B cell (primary cell): Measurements from ENCODE around the gene RAB6C. TPM values are rescaled to one million over a fixed set of nuclear protein-coding genes. Genes with fewer than 3 reads are reported as not detected.
"Not testable (repeated sequence)": the region's sequence is repeated elsewhere in the genome, so short reads cannot be mapped to it uniquely, and the experiment has no call there.

Experiments
- ATAC-seq: fragments of 200-7000 bp; cut with Tn5 transposase; one replicate; pipeline ENCODE4 v1.10.0; 2021; ENCODE audit warnings: low read depth, mild to moderate bottlenecking, moderate number of reproducible peaks, moderate library complexity
- CTCF ChIA-PET: fragments of 350-600 bp; sonication (Branson Sonifier 250); formaldehyde crosslinking; loops from one replicate; lab custom pipeline; 2021; ENCODE audit warnings: antibody characterized with exemption, inconsistent platforms; lab: Charles Lee
- POLR2A ChIA-PET: fragments of 350-600 bp; sonication (Branson Sonifier 250); formaldehyde crosslinking; loops from one replicate; lab custom pipeline; 2021; ENCODE audit warnings: antibody characterized with exemption; lab: Charles Lee
- DNase-seq: peaks from one replicate; pipeline ENCODE4 v3.0.0; 2013
- H2AFZ ChIP-seq: 2 replicates; pipeline ENCODE4 v1.6.1; 2012; ENCODE audit warnings: mild to moderate bottlenecking, low read depth, low read length; ENCODE audit not compliant: insufficient read depth, poor library complexity, severe bottlenecking
- H3K27ac ChIP-seq, 2 donors: 1 replicate in 1 of 2; 2 replicates in 1 of 2; pipeline ENCODE4 v1.5.1; 2012 to 2013; ENCODE audit warnings: low read length in 2 of 2, mild to moderate bottlenecking in 2 of 2, moderate library complexity in 1 of 2
- H3K27me3 ChIP-seq, 4 experiments: fragments of 200-600 bp in 1 of 4; sonication (generic) in 1 of 4; replicated peaks in 1 of 4; 1 replicate in 2 of 4; 2 replicates in 2 of 4; pipeline versions ENCODE4 v1.6.1 to v1.7.0; 2013 to 2016; ENCODE audit warnings: low read length in 3 of 4, mild to moderate bottlenecking in 2 of 4, mixed read lengths in 1 of 4, moderate library complexity in 1 of 4; ENCODE audit not compliant: insufficient read depth in 4 of 4, control insufficient read depth in 3 of 4; ENCODE audit errors: control extremely low read depth in 1 of 4
- H3K36me3 ChIP-seq, 2 experiments: replicated peaks in 1 of 2; 1 replicate in 1 of 2; 2 replicates in 1 of 2; pipeline versions ENCODE4 v1.6.1 to v1.7.1; 2013; ENCODE audit warnings: low read length in 1 of 2; ENCODE audit not compliant: insufficient read depth in 2 of 2, control insufficient read depth in 1 of 2; ENCODE audit errors: control extremely low read depth in 1 of 2, extremely low read depth in 1 of 2
- H3K4me1 ChIP-seq, 2 donors: fragments of 200-600 bp in 1 of 2; sonication (generic) in 1 of 2; 1 replicate in 1 of 2; 2 replicates in 1 of 2; pipeline versions ENCODE4 v1.5.1 to v1.6.1; 2013 to 2017; ENCODE audit warnings: low read length in 2 of 2; ENCODE audit not compliant: control insufficient read depth in 2 of 2, insufficient read depth in 2 of 2
- H3K4me2 ChIP-seq: replicated peaks from 2 replicates; pipeline ENCODE3; 2012; ENCODE audit warnings: mild to moderate bottlenecking, low read depth, low read length; ENCODE audit not compliant: poor library complexity, severe bottlenecking
- H3K4me3 ChIP-seq, 5 experiments: fragments of 200-600 bp in 1 of 5; sonication (generic) in 1 of 5; 1 replicate in 3 of 5; 2 replicates in 2 of 5; pipeline versions ENCODE4 v1.5.1 to v1.7.0; 2011 to 2016; ENCODE audit warnings: low read length in 4 of 5, mild to moderate bottlenecking in 4 of 5, low read depth in 2 of 5, control low read depth in 1 of 5, moderate library complexity in 1 of 5; ENCODE audit not compliant: insufficient read depth in 1 of 5; ENCODE audit errors: control extremely low read depth in 1 of 5, extremely low read depth in 1 of 5
- H3K79me2 ChIP-seq: fragments of 200-600 bp; sonication (generic); one replicate; pipeline ENCODE4 v1.6.0; 2016; ENCODE audit warnings: low read length; ENCODE audit not compliant: control insufficient read depth, insufficient read depth
- H3K9ac ChIP-seq: fragments of 200-600 bp; sonication (generic); 2 replicates; pipeline ENCODE4 v1.6.1; 2017; ENCODE audit warnings: mild to moderate bottlenecking, low read length, moderate library complexity
- H3K9me3 ChIP-seq, 3 donors: one replicate each; pipeline versions ENCODE4 v1.6.1 to v1.7.1; 2013; ENCODE audit warnings: low read length in 2 of 3; ENCODE audit not compliant: control insufficient read depth in 2 of 3, insufficient read depth in 1 of 3; ENCODE audit errors: control extremely low read depth in 1 of 3
- H4K20me1 ChIP-seq: 2 replicates; pipeline ENCODE4 v1.6.0; 2012; ENCODE audit warnings: mild to moderate bottlenecking, low read length; ENCODE audit not compliant: insufficient read depth, control insufficient read depth, poor library complexity, severe bottlenecking
- H3K27ac Mint-ChIP-seq: one replicate; pipeline ENCODE4 v1.8.0; 2021; ENCODE audit warnings: mixed read lengths
- H3K27me3 Mint-ChIP-seq: one replicate; pipeline ENCODE4 v1.8.0; 2021; ENCODE audit warnings: mixed read lengths
- H3K4me1 Mint-ChIP-seq: one replicate; pipeline ENCODE4 v1.8.0; 2021; ENCODE audit warnings: mixed read lengths
- H3K4me3 Mint-ChIP-seq: one replicate; pipeline ENCODE4 v1.8.0; 2021; ENCODE audit warnings: mixed read lengths
- H3K9me3 Mint-ChIP-seq: one replicate; pipeline ENCODE4 v1.8.0; 2022; ENCODE audit warnings: mixed read lengths; ENCODE audit not compliant: insufficient read depth
- CTCF ChIP-seq: fragments of 200-600 bp; IDR thresholded peaks from one replicate; pipeline ENCODE4 v1.8.0; 2022; ENCODE audit warnings: antibody characterized with exemption, mild to moderate bottlenecking
- EZH2 ChIP-seq: IDR thresholded peaks from 2 replicates; pipeline ENCODE4 v1.6.1; 2012; ENCODE audit warnings: borderline replicate concordance, low read depth, mild to moderate bottlenecking, moderate library complexity, low read length; ENCODE audit not compliant: insufficient read depth, poor library complexity, severe bottlenecking
- WGBS: methylation state at CpG from one replicate; pipeline ENCODE4 v1.1.5; 2013; ENCODE audit warnings: missing lambda C conversion rate; ENCODE audit not compliant: insufficient coverage; 5-methylcytosine and 5-hydroxymethylcytosine counted together
- intact Hi-C: fragments of 100-400 bp; cut with micrococcal nuclease; formaldehyde crosslinking; loops from one replicate; pipeline ENCODE4 v1.10.0; 2022
- polyA plus RNA-seq: library from polyadenylated mRNA; depleted of rRNA; stranded (reverse); fragments of >200 nt; gene quantifications from 2 replicates; pipeline ENCODE4 v1.2.3, GENCODE V29; 2012
- total RNA-seq, 2 donors: library from RNA; stranded (reverse); fragments of 120-200 nt in 1 of 2; gene quantifications; 1 replicate in 1 of 2; 2 replicates in 1 of 2; pipeline versions ENCODE4 v1.2.3 to v1.2.4, GENCODE V29; 2013 to 2022

The RAB6C gene
- total and polyA plus RNA-seq, 2 donors (not counting 1 experiment from before 2014, with no cell fraction given): 0.09 TPM; not detected in 1

- 100% methylated on average over 1 of the region's 2 CpGs for WGBS
- CTCF ChIA-PET: no interaction called here
Observed at GRCh38 chr2:129984426-129984825, 5.0 kb downstream of the RAB6C start.

GRCh38 chr2:129992415-129993006, 13.0 kb downstream of the RAB6C start:
- CTCF ChIA-PET, H3K36me3 ChIP-seq, H3K79me2 ChIP-seq, ATAC-seq, H4K20me1 ChIP-seq, POLR2A ChIA-PET, DNase-seq, H2AFZ ChIP-seq, H3K4me1 ChIP-seq, H3K4me1 Mint-ChIP-seq, H3K27ac Mint-ChIP-seq, H3K4me3 Mint-ChIP-seq, H3K9me3 ChIP-seq, H3K4me3 ChIP-seq, H3K27ac ChIP-seq, H3K4me2 ChIP-seq, H3K9me3 Mint-ChIP-seq, H3K9ac ChIP-seq, intact Hi-C loops: not testable (repeated sequence)
- 29% methylated on average over 1 of the region's 49 CpGs for WGBS
- H3K27me3 ChIP-seq: peaks cover 0 to 10% (median 4%) of the 10 kb centered on the region in 4 experiments
- H3K27me3 Mint-ChIP-seq: peaks cover 58% of the 10 kb centered on the region

More at GRCh38 chr2:129984426-129984825, 5.0 kb downstream of the RAB6C start:
- intact Hi-C loops: no loop called here
- Histone ChIP-seq H3K4me1 (no peaks in the 10 kb centered on the region), H3K9ac (no peak overlapping the region), H3K4me3 (no peak overlapping the region), H3K36me3 (no peaks in the 10 kb centered on the region), H3K9me3 (no peaks in the 10 kb centered on the region), H3K4me2 (no peak overlapping the region), H4K20me1 (no peaks in the 10 kb centered on the region), H2AFZ (no peak overlapping the region), H3K27me3 (peaks cover 0 to 4% (median 1%) of the 10 kb centered on the region in 4 experiments), H3K79me2 (no peaks in the 10 kb centered on the region), H3K27ac (no peak overlapping the region)
- Mint-ChIP-seq H3K27me3 (peaks cover 32% of the 10 kb centered on the region), H3K27ac (no peak overlapping the region), H3K9me3 (peaks cover 1% of the 10 kb centered on the region), H3K4me3 (no peak overlapping the region), H3K4me1 (peaks cover 4% of the 10 kb centered on the region)
- no peak for DNase-seq
- no peak for ATAC-seq
- no peak for TF ChIP-seq EZH2
- no peak for TF ChIP-seq CTCF
- POLR2A ChIA-PET: no interaction called here

GRCh38 chr2:129993151-129993550, 13.7 kb downstream of the RAB6C start:
- POLR2A ChIA-PET, H3K4me1 Mint-ChIP-seq, H3K27ac ChIP-seq, DNase-seq, H3K79me2 ChIP-seq, ATAC-seq, H4K20me1 ChIP-seq, H3K36me3 ChIP-seq, H3K4me3 ChIP-seq, intact Hi-C loops, H3K4me1 ChIP-seq, H2AFZ ChIP-seq, H3K9me3 Mint-ChIP-seq, CTCF ChIA-PET, H3K27ac Mint-ChIP-seq, H3K9ac ChIP-seq, H3K9me3 ChIP-seq, H3K4me3 Mint-ChIP-seq, H3K4me2 ChIP-seq: not testable (repeated sequence)
- H3K27me3 ChIP-seq: peaks cover 0 to 14% (median 5%) of the 10 kb centered on the region in 4 experiments
- WGBS: 55% methylated on average over 19 of the region's 20 CpGs
- peaks cover 61% of the 10 kb centered on the region for H3K27me3 Mint-ChIP-seq
